Peyer's patch (tissue), 4 donors: ENCODE data around the gene PCSK2. TPM values are rescaled to one million over a fixed set of nuclear protein-coding genes. Genes with fewer than 3 reads are reported as not detected.

Source experiments
- DNase-seq, 3 donors: peaks; one replicate each; pipeline ENCODE4 v3.0.0-alpha.2; 2017 to 2019
- H3K27ac ChIP-seq, 4 donors: fragments of 200-600 bp; sonication (generic); one replicate each; pipeline ENCODE4 v1.5.1; 2016 to 2019
- H3K27me3 ChIP-seq, 2 donors: fragments of 200-600 bp; sonication (generic); one replicate each; pipeline ENCODE4 v1.5.1; 2019
- H3K36me3 ChIP-seq, 3 donors: fragments of 200-600 bp; sonication (generic); one replicate each; pipeline ENCODE4 v1.5.1; 2016 to 2019
- H3K4me1 ChIP-seq, 4 donors: fragments of 200-600 bp; sonication (generic); one replicate each; pipeline ENCODE4 v1.5.1; 2016 to 2019
- H3K4me3 ChIP-seq, 4 donors: fragments of 200-600 bp; sonication (generic); 1 replicate in 3 of 4; 2 replicates in 1 of 4; pipeline ENCODE4 v1.5.1; 2016 to 2019; ENCODE audit warnings: mild to moderate bottlenecking in 1 of 4
- H3K9me3 ChIP-seq, 4 donors: fragments of 200-600 bp; sonication (generic); one replicate each; pipeline ENCODE4 v1.5.1; 2016 to 2019; ENCODE audit warnings: mild to moderate bottlenecking in 1 of 4
- CTCF ChIP-seq, 6 experiments: fragments of 450-650 bp in 4 of 6; fragments of 200-600 bp in 2 of 6; sonication (generic) in 1 of 6; IDR thresholded peaks; one replicate each; pipeline ENCODE4 v1.5.1; 2017 to 2019; ENCODE audit warnings: antibody characterized with exemption in 6 of 6, mild to moderate bottlenecking in 3 of 6, moderate library complexity in 1 of 6
- POLR2A ChIP-seq, 2 donors: fragments of 450-650 bp; IDR thresholded peaks; one replicate each; pipeline ENCODE4 v1.5.1; 2017; ENCODE audit warnings: antibody characterized with exemption in 2 of 2, mild to moderate bottlenecking in 2 of 2, moderate library complexity in 2 of 2
- total RNA-seq, 4 donors: library from RNA; depleted of rRNA; stranded (reverse); fragments of >200 nt; gene quantifications; one replicate each; pipeline ENCODE4 v1.1.0, GENCODE V29; 2016

PCSK2 gene
- total RNA-seq, 4 donors from 2014 or later = 0.18 to 0.80 (median 0.57) TPM; not detected in 1

GRCh38 chr20:17471606-17472187, 244.9 kb downstream of the PCSK2 start:
- Histone ChIP-seq H3K27ac (no peak overlapping the region), H3K27me3 (no peaks in the 10 kb centered on the region), H3K4me3 (no peak overlapping the region), H3K36me3 (no peaks in the 10 kb centered on the region), H3K9me3 (no peaks in the 10 kb centered on the region), H3K4me1 (no peaks in the 10 kb centered on the region)
- TF ChIP-seq POLR2A (IDR thresholded peaks at IDR 0.05) (no peak), CTCF (IDR thresholded peaks at IDR 0.05) (no peak)
- DNase-seq = no peak

GRCh38 chr20:17473659-17474058, 246.8 kb downstream of the PCSK2 start:
- no peak overlapping the region for H3K27ac ChIP-seq
- no peak for DNase-seq
- H3K27me3 ChIP-seq = no peaks in the 10 kb centered on the region
- no peak overlapping the region for H3K4me3 ChIP-seq
- no peaks in the 10 kb centered on the region for H3K36me3 ChIP-seq
- no peaks in the 10 kb centered on the region for H3K4me1 ChIP-seq
- H3K9me3 ChIP-seq = no peaks in the 10 kb centered on the region
- TF ChIP-seq POLR2A (IDR thresholded peaks at IDR 0.05) (no peak), CTCF (IDR thresholded peaks at IDR 0.05) (no peak)

GRCh38 chr20:17479063-17479657, 252.3 kb downstream of the PCSK2 start:
- TF ChIP-seq POLR2A (IDR thresholded peaks at IDR 0.05) (no peak), CTCF (IDR thresholded peaks at IDR 0.05) (no peak)
- no peak overlapping the region for H3K4me3 ChIP-seq
- no peaks in the 10 kb centered on the region for H3K36me3 ChIP-seq
- no peaks in the 10 kb centered on the region for H3K9me3 ChIP-seq
- DNase-seq = no peak
- no peaks in the 10 kb centered on the region for H3K27me3 ChIP-seq
- H3K27ac ChIP-seq = no peak overlapping the region
- H3K4me1 ChIP-seq = no peaks in the 10 kb centered on the region

- Histone ChIP-seq H3K4me1 (no peaks in the 10 kb centered on the region), H3K9me3 (no peaks in the 10 kb centered on the region), H3K36me3 (no peaks in the 10 kb centered on the region), H3K4me3 (no peak overlapping the region), H3K27me3 (no peaks in the 10 kb centered on the region), H3K27ac (no peak overlapping the region)
- no peak for DNase-seq
- TF ChIP-seq CTCF (IDR thresholded peaks at IDR 0.05) (no peak), POLR2A (IDR thresholded peaks at IDR 0.05) (no peak)
These were observed 253.9 kb downstream of the PCSK2 start for GRCh38 chr20:17480696-17481095.

- Histone ChIP-seq H3K27ac (no peak overlapping the region), H3K4me1 (no peaks in the 10 kb centered on the region), H3K36me3 (no peaks in the 10 kb centered on the region), H3K9me3 (no peaks in the 10 kb centered on the region), H3K27me3 (no peaks in the 10 kb centered on the region), H3K4me3 (no peak overlapping the region)
- no peak for DNase-seq
- TF ChIP-seq CTCF (IDR thresholded peaks at IDR 0.05) (no peak), POLR2A (IDR thresholded peaks at IDR 0.05) (no peak)
These were observed 254.8 kb downstream of the PCSK2 start for GRCh38 chr20:17481661-17482060.
